A172 (cell line): Measurements from ENCODE around the gene MYO3B. TPM values are rescaled to one million over a fixed set of nuclear protein-coding genes. Genes with fewer than 3 reads are reported as not detected.
"Not testable (repeated sequence)": the region's sequence is repeated elsewhere in the genome, so short reads cannot be mapped to it uniquely, and the experiment has no call there.

ENCODE experiments used
- DNase-seq: peaks from one replicate; pipeline ENCODE4 v3.0.0-alpha.2; 2015; ENCODE audit warnings: low spot score
- total RNA-seq: library from RNA; depleted of rRNA; stranded (reverse); fragments of >200 nt; shearing (Covaris generic); gene quantifications from 2 replicates; pipeline ENCODE4 v1.2.3, GENCODE V29; 2014

MYO3B gene
- total RNA-seq, 1 experiment from 2014 or later: 0.03 TPM

DNA sequence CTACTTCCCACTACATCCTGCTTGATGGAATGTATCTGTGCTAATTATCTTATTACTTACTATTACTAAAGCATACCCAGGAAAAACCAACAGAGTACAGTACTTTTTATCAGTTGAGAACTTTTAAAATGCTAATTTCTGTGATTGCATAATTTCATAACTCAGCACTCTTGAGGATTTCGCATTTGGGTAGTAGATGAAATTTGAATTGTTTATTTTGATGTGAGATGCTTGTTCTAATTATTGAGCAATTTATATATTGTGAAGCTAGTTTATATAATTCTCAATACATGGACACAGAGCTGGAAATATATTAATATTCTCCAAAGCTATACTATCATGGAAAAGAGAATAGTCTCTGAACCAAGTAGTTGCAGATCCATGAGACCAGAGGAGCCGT is 432.7 kb downstream of the MYO3B start:
- DNase-seq: no peak

DNA sequence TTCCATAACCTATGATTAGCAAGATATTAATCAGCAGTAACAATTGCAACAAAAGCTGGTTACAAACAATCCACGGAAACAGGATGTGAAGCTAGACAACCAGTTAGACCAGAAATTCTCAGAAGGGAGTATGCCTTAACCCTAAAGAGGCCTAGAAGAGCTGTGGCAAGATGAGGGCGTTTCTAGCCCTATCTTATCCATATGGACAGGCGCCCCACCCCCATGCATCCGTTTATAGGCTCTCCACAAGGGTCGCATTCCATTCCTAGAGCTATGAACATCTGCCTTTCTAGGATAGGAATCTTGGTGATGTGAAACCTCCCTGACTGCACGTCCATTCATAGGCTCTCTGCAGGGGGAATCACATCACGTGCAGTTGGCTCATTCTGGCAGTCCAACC is 441.0 kb downstream of the MYO3B start:
- not testable (repeated sequence) for DNase-seq

- not testable (repeated sequence) for DNase-seq
These were observed 457.1 kb downstream of the MYO3B start for GRCh38 chr2:170635094-170635493.

- no peak for DNase-seq
These were observed 461.7 kb downstream of the MYO3B start for GRCh38 chr2:170639635-170640034.

GRCh38 chr2:170641961-170642360 is 464.0 kb downstream of the MYO3B start:
- DNase-seq: no peak

- no peak for DNase-seq
These were observed 465.4 kb downstream of the MYO3B start for GRCh38 chr2:170643346-170643745.

DNA sequence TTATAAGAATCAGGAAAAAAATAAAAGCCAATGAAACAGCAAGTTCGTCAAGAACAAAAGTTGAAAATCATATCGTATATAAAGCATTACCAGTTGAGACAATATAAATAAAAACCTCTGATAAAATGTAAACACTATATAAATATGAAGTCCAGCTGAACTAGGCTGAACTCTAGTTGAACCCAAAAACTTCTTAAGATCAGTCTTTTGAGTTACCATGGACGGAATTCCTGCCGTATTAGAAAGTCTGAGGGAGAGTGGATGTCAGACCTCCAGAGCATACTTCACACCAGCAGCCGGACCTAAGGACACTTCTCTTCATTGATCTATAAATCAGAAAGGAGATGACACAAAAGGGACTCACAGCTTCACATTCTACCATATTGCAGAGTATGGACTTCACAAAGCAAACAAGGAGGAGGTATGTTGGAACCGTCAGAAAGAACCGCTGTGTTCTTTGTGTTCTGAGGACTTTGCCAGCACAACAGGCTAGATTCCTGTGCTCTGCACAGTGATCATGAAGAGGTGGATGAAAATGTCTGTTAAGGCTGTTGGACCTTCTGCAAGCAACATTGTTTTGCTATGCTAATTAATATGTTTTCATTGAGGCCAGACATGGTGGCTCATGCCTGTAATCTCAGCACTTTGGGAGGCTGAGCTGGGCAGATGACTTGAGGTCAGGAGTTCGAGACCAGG is 469.9 kb downstream of the MYO3B start:
- DNase-seq: no peak

DNA sequence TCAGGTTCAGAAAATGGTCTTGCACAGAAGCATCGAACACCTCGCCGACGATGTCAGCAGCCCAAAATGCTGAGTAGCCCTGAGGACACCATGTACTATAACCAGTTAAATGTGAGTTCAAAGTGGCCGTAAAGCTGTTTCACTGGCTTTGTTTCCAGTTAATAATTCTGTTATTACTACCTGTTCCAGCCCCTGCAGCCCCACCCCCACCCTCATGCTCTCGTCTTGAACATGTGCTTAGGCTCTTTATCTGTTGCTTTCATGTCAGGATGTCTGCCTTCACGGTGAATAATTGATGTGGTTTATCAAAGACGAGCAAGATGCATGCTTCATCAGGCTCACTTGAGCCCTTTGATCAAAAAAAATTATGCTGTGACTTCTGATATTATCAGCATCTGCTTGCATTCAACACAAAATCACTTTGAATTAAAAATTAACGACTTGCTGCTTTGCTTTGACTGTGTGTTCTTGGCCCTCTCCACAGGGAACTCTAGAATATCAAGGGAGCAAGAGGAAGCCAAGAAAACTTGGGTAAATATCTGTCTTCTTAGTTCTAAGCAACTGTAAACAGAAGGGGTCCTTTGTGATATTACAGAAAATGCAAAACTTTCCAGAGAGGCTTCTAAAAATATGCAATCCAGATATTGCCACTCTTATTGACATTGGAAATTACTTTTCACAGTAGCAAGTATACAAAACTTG is 473.8 kb downstream of the MYO3B start:
- no peak for DNase-seq

DNA sequence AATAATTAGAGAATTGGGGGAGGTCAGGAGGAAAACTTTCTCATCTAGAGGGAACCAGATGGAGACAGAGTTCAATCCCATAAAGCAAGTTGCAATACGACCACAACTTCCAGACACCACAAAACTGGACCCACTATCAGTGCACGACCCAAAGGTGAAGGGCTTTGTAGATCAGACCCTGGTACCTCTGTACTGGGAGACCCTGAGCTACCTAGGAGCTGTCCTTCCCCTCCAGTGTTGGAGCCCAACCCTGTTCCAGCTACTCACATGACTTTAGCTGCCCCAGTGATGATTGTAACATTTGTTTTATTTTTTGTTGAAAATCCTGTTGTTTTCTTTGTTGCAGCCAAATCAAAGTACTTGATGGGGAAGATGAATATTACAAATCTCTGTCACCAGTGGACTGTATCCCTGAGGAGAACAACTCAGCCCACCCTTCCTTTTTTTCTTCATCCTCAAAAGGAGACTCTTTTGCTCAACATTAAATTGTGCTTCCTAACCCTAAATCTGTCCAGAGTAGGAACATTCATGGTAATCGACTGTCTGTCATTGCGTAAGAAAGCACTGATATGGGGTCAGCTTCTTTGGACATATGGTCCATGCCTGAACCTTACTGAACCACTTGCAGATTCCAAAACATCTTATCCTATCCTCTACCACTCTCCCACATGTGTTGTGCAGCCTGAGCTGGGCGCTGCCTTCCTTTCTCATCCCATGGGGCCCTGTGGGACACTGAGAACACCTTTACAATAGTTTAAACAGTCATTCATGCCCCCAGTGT is 474.9 kb downstream of the MYO3B start:
- no peak for DNase-seq

- no peak for DNase-seq
These were observed 478.7 kb downstream of the MYO3B start for GRCh38 chr2:170656669-170657068.

DNA sequence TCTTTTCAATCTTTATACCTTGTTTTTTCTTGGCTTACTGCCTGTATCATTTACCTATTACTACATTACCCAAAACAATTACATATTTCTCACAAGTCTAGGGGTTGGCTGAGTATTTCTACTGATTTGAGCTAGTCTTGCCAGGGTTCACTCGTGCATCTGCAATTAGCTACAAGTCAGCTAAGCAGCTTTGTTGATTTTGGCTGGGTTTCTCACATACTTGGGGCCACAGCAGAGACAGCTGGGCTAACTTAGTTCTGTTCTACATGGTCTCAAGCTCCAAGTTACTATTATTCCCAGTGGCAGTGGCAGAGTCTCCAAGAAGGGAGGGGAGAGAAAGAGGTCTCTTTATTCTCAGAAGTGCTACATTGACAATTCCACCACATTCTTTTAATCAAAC is 482.5 kb downstream of the MYO3B start:
- no peak for DNase-seq

GRCh38 chr2:170665743-170666142 is 487.8 kb downstream of the MYO3B start:
- DNase-seq: no peak

- no peak for DNase-seq
These were observed 492.0 kb downstream of the MYO3B start for GRCh38 chr2:170669909-170670308.

- no peak for DNase-seq
These were observed 492.7 kb downstream of the MYO3B start for GRCh38 chr2:170670651-170671050.

DNA sequence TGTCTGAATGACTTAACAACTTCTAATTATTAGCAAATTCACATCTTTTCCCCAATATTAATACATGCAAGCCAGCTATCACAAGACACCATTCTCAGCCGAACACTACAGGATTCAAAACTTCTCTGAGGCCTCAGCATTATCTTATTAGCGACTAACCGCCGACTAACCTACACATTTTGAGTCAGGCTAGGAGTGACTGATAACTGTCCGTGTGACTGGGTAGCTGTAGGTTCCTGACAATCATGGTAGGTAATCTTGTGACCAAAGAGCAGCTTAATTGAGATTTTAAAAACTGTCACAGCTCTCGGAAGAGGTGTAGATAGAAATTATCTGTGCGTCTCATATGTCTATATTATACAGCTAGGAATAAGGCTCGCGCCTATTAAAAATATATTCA is 493.1 kb downstream of the MYO3B start:
- DNase-seq: no peak

- not testable (repeated sequence) for DNase-seq
These were observed 496.3 kb downstream of the MYO3B start for GRCh38 chr2:170674282-170674681.

DNA sequence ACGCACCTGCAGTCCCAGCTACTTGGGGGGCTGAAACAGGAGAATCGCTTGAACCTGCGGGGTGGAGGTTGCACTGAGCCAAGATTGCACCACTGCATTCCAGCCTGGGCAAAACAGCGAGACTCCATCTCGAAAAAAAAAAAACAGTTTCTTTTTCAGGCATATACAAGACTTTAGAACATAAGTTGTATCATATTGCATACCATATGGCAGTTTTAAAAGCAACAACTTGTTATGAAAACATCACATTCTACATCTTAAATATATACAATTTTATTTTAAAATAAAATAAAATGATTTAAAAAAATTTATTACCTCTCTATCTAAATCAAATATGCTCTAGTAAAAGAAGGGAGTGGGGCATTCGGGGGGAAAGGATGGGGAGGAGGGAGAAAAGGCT is 497.8 kb downstream of the MYO3B start:
- DNase-seq: no peak

DNA sequence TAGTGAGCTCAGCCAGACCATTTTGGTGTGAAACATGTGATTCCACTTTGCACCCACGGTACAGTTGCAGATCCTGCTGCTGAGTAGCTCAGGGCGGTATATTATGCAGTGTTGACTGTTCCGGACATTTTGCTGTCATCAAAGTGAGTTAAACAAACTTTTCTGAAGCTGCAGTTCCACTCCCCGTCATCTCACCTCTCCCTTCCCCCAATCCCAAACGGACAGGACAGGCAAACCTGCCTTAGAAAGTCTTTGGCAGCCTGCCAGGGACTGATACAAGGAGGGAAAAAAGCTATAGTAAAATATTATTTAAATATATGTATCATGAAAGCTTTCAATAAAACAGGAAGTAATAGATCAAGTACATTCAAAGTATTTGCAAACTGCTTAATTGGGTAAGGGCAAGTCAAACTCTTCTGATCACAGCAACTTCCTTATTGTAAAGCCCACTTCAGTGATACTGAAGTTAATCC is 501.7 kb downstream of the MYO3B start:
- no peak for DNase-seq

- no peak for DNase-seq
These were observed 502.4 kb downstream of the MYO3B start for GRCh38 chr2:170680172-170680941.

GRCh38 chr2:170681311-170681710 is 503.4 kb downstream of the MYO3B start:
- DNase-seq: no peak

DNA sequence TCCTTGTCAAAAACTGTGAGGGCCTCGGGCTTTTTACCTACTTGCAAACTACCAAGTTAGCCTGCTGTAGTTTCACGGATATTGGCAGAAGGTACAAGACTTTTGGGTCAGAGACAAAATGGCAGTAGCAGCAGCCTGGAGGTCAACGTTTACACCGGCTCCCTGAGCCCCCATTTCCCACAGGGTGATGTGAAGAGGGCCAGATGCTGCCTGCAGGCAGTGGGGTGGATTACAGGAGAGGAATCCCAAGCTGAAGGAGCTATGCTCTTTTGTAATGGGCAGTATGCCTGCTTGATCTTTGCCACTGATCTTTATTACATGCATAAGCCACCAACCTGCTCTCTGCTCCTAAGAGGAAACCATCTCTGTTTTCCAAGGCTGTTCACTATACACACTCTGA is 507.6 kb downstream of the MYO3B start:
- DNase-seq: no peak

- no peak for DNase-seq
These were observed 511.5 kb downstream of the MYO3B start for GRCh38 chr2:170689481-170689880.
